ENCODE measurements around the gene ITGA8.

Gene ITGA8

DNA sequence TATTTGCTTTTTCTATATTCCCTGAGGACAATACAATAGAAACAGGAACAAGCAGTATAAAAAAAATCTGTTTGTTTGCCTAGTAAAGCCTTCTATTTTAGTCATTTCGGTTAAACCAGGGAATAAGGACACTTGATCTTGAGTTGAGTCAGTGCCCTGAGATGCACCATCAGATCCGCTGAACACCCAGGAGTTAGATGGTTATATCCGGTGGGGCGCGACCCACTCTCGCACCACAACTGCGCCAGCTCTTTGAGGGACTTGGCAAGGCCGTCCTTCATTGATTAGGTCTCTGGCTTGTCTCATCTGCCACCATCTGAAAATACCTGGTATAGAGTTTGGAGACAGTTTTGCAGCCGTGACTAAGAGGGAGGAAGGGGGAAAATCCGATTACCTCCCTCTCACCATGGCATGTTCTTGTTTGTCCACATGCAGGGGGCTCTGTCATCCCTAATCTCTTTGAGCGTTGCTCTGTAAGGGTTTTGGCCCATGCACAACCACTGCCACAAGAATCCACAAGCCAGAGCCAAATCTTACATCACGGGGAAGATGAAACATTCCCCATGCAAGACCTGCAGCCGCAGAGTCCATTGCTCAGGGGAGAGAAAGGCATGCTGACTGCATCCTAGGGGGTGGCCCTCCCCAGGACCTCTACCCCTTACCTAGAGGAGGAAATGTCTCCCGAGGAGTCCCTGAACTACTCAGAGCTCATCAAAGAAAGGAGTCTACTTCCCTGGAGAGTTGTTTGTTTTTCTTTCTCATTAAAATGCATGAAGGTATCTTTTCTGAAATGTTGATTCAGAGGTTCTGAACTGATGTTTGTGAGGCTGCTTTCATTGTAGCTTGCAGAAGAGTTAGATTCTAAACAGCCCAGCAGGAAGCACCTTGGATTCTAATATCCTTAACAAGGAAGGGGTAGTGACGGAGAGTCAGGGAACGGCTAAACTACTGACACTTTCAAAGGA, 247.0 kb downstream of the ITGA8 start:
- no peaks in the 10 kb centered on the region for H3K4me1 ChIP-seq (ENCODE audit: insufficient read depth, low read length, severe bottlenecking)
- no peak overlapping the region for H3K4me3 ChIP-seq (ENCODE audit: low read depth, low read length, poor library complexity, severe bottlenecking)
- no peak overlapping the region for H3K27ac ChIP-seq (ENCODE audit: low read depth, low read length, poor library complexity, severe bottlenecking)
- H3K36me3 ChIP-seq (ENCODE audit: insufficient read depth, low read length) = no peaks in the 10 kb centered on the region
- no peak overlapping the region for H3K4me2 ChIP-seq (ENCODE audit: low read length)
- no peaks in the 10 kb centered on the region for H3F3A ChIP-seq (ENCODE audit: insufficient read depth, low read length)
- H3K9ac ChIP-seq (ENCODE audit: low read length) = no peak overlapping the region
- H3K9me2 ChIP-seq (ENCODE audit: low read depth, low read length) = no peaks in the 10 kb centered on the region
- no peaks in the 10 kb centered on the region for H3K27me3 ChIP-seq (ENCODE audit: insufficient read depth, low read length)
- no peaks in the 10 kb centered on the region for H3K79me2 ChIP-seq (ENCODE audit: insufficient read depth, low read length)
- H2AFZ ChIP-seq (ENCODE audit: low read length) = no peak overlapping the region
- no peaks in the 10 kb centered on the region for H3K9me3 ChIP-seq (ENCODE audit: low read length)
- H4K20me1 ChIP-seq (ENCODE audit: insufficient read depth, low read length) = no peaks in the 10 kb centered on the region
- TF ChIP-seq CTCF (IDR thresholded peaks at IDR 0.05; ENCODE audit: low read length) = no peak
- TF ChIP-seq EZH2 (IDR thresholded peaks at IDR 0.05; ENCODE audit: borderline replicate concordance, low read length) = no peak

DNA sequence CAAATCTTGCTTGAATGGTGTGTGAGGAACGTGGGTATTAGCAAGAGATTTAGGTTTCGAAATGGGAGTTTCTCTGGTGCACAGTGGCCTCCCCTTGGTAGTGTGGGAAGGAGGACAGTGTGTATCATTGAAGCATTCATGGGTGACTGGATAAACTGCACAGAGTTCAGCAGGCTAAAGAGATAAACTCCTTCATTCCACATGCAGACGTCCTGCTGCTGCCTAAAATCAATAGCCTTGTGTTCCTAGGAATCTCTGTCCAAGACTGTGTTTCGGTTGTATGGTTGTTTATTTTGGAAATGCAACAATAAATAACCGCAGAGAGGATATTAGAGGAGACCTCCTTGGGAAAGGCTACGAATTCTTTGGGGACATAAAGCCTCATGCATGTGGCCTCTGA, 247.7 kb downstream of the ITGA8 start:
- Histone ChIP-seq H3K27ac (ENCODE audit: low read depth, low read length, poor library complexity, severe bottlenecking) (no peak overlapping the region), H3K9ac (ENCODE audit: low read length) (no peak overlapping the region), H3K27me3 (ENCODE audit: insufficient read depth, low read length) (no peaks in the 10 kb centered on the region), H3K36me3 (ENCODE audit: insufficient read depth, low read length) (no peaks in the 10 kb centered on the region), H4K20me1 (ENCODE audit: insufficient read depth, low read length) (no peaks in the 10 kb centered on the region), H3K79me2 (ENCODE audit: insufficient read depth, low read length) (no peaks in the 10 kb centered on the region), H3K9me2 (ENCODE audit: low read depth, low read length) (no peaks in the 10 kb centered on the region), H3K4me3 (ENCODE audit: low read depth, low read length, poor library complexity, severe bottlenecking) (no peak overlapping the region), H3K4me2 (ENCODE audit: low read length) (no peak overlapping the region), H3K9me3 (ENCODE audit: low read length) (no peaks in the 10 kb centered on the region), H3F3A (ENCODE audit: insufficient read depth, low read length) (no peaks in the 10 kb centered on the region), H3K4me1 (ENCODE audit: insufficient read depth, low read length, severe bottlenecking) (no peaks in the 10 kb centered on the region), H2AFZ (ENCODE audit: low read length) (no peak overlapping the region)
- TF ChIP-seq EZH2 (IDR thresholded peaks at IDR 0.05; ENCODE audit: borderline replicate concordance, low read length) = no peak
- TF ChIP-seq CTCF (IDR thresholded peaks at IDR 0.05; ENCODE audit: low read length) = no peak

- Histone ChIP-seq H3K9me3 (ENCODE audit: low read length) (no peaks in the 10 kb centered on the region), H3K27me3 (ENCODE audit: insufficient read depth, low read length) (no peaks in the 10 kb centered on the region)
- TF ChIP-seq EZH2 (IDR thresholded peaks at IDR 0.05; ENCODE audit: borderline replicate concordance, low read length) (no peak), CTCF (IDR thresholded peaks at IDR 0.05; ENCODE audit: low read length) (no peak)
Observed at GRCh38 chr10:15469111-15469510, 250.6 kb downstream of the ITGA8 start.

More at GRCh38 chr10:15469111-15469510, 250.6 kb downstream of the ITGA8 start:
- no peak overlapping the region for H2AFZ ChIP-seq (ENCODE audit: low read length)
- H4K20me1 ChIP-seq (ENCODE audit: insufficient read depth, low read length) = no peaks in the 10 kb centered on the region
- H3K4me3 ChIP-seq (ENCODE audit: low read depth, low read length, poor library complexity, severe bottlenecking) = no peak overlapping the region
- no peaks in the 10 kb centered on the region for H3K79me2 ChIP-seq (ENCODE audit: insufficient read depth, low read length)
- no peaks in the 10 kb centered on the region for H3K4me1 ChIP-seq (ENCODE audit: insufficient read depth, low read length, severe bottlenecking)
- no peaks in the 10 kb centered on the region for H3F3A ChIP-seq (ENCODE audit: insufficient read depth, low read length)
- H3K9ac ChIP-seq (ENCODE audit: low read length) = no peak overlapping the region
- H3K36me3 ChIP-seq (ENCODE audit: insufficient read depth, low read length) = no peaks in the 10 kb centered on the region
- no peaks in the 10 kb centered on the region for H3K9me2 ChIP-seq (ENCODE audit: low read depth, low read length)
- no peak overlapping the region for H3K4me2 ChIP-seq (ENCODE audit: low read length)
- no peak overlapping the region for H3K27ac ChIP-seq (ENCODE audit: low read depth, low read length, poor library complexity, severe bottlenecking)

All from OCI-LY1 (cell line).